HepG2 (cell line): Measurements from ENCODE around the gene FIGLA. TPM values are rescaled to one million over a fixed set of nuclear protein-coding genes. Genes with fewer than 3 reads are reported as not detected.

Source experiments
- ATAC-seq: fragments of 200-7000 bp; cut with Tn5 transposase; 3 replicates; pipeline ENCODE4 v1.9.1; 2020; ENCODE audit warnings: mild to moderate bottlenecking, moderate library complexity
- BruUV-seq: library from RNA; stranded (reverse); fragments of 400-500 nt; replicated peaks from 2 replicates; lab custom pipeline; 2021; lab: Mats Ljungman, UMichigan
- CTCF ChIA-PET: fragments of 300-600 bp; formaldehyde crosslinking; extraction: SDS; loops from one replicate; lab custom pipeline; 2021; ENCODE audit warnings: low total read pairs, inconsistent platforms, low intra/inter-chr PET ratio; lab: Yijun Ruan, JAX
- POLR2A ChIA-PET: fragments of 350-600 bp; sonication (Branson Sonifier 250); formaldehyde crosslinking; loops from one replicate; lab custom pipeline; 2020; ENCODE audit warnings: antibody characterized with exemption, inconsistent platforms; lab: Yijun Ruan, JAX
- DNase-seq: peaks from one replicate; pipeline ENCODE4 v3.0.0-alpha.2; 2015; ENCODE audit warnings: low spot score
- FAIRE-seq: peaks from 3 replicates; lab custom pipeline; 2011; peaks lifted over from hg19 to GRCh38; lab: Jason Lieb, UNC
- H2AFZ ChIP-seq: one replicate; pipeline ENCODE4 v1.6.1; 2011; ENCODE audit warnings: low read length, inconsistent platforms
- H3K27ac ChIP-seq: fragments of 300-600 bp; 3 replicates; pipeline ENCODE4 v1.8.0; 2011; ENCODE audit warnings: mixed run types, mild to moderate bottlenecking, mixed read lengths, low read length, inconsistent platforms; ENCODE audit not compliant: insufficient read depth; ENCODE audit errors: extremely low read length
- H3K27me3 ChIP-seq, 2 experiments: fragments of 200-600 bp in 1 of 2; 2 replicates in 1 of 2; 3 replicates in 1 of 2; pipeline versions ENCODE4 v1.6.0 to v1.8.0; 2011; ENCODE audit warnings: low read length in 2 of 2, mild to moderate bottlenecking in 2 of 2, moderate library complexity in 2 of 2, inconsistent platforms in 1 of 2; ENCODE audit not compliant: insufficient read depth in 2 of 2, control insufficient read depth in 1 of 2
- H3K36me3 ChIP-seq, 2 experiments: fragments of 200-600 bp in 1 of 2; replicated peaks in 1 of 2; 2 replicates in 1 of 2; 3 replicates in 1 of 2; pipeline versions ENCODE4 v1.5.1 to v1.8.0; 2011; ENCODE audit warnings: low read length in 2 of 2, inconsistent platforms in 1 of 2; ENCODE audit not compliant: insufficient read depth in 2 of 2, control insufficient read depth in 1 of 2
- H3K4me1 ChIP-seq: 2 replicates; pipeline ENCODE4 v1.5.1; 2012; ENCODE audit warnings: low read length, inconsistent platforms; ENCODE audit not compliant: insufficient read depth
- H3K4me2 ChIP-seq: 2 replicates; pipeline ENCODE4 v1.6.0; 2011; ENCODE audit warnings: low read depth, low read length, inconsistent platforms
- H3K4me3 ChIP-seq, 3 experiments: fragments of 200-600 bp in 1 of 3; sonication (generic), shearing (Covaris generic) in 1 of 3; replicated peaks in 1 of 3; 2 replicates each; pipeline ENCODE4 v1.5.1; 2011 to 2016; ENCODE audit warnings: low read length in 3 of 3, inconsistent platforms in 2 of 3, low read depth in 2 of 3, mild to moderate bottlenecking in 2 of 3, control low read depth in 1 of 3, mixed read lengths in 1 of 3; ENCODE audit not compliant: insufficient read depth in 1 of 3
- H3K79me2 ChIP-seq: one replicate; pipeline ENCODE4 v1.6.1; 2011; ENCODE audit warnings: low read length, inconsistent platforms; ENCODE audit not compliant: insufficient read depth
- H3K9ac ChIP-seq: 2 replicates; pipeline ENCODE4 v1.6.0; 2011; ENCODE audit warnings: mild to moderate bottlenecking, low read depth, low read length, inconsistent platforms; ENCODE audit not compliant: insufficient read depth
- H3K9me3 ChIP-seq: 2 replicates; pipeline ENCODE4 v1.5.1; 2012; ENCODE audit warnings: mild to moderate bottlenecking, low read length
- H4K20me1 ChIP-seq: 2 replicates; pipeline ENCODE4 v1.6.0; 2011; ENCODE audit warnings: inconsistent platforms, mild to moderate bottlenecking, low read length, moderate library complexity; ENCODE audit not compliant: insufficient read depth
- AHR ChIP-seq: IDR thresholded peaks from 2 replicates; pipeline ENCODE4 v1.6.1; 2018; ENCODE audit warnings: missing genetic modification reagents, missing compliant biosample characterization
- CBX5 ChIP-seq: sonication (generic); formaldehyde crosslinking; IDR thresholded peaks from 2 replicates; pipeline ENCODE4 v1.4.0; 2020; ENCODE audit warnings: missing genetic modification reagents, borderline replicate concordance
- FOXK1 ChIP-seq: sonication (generic); formaldehyde crosslinking; IDR thresholded peaks from 2 replicates; pipeline ENCODE4 v1.4.0; 2020; ENCODE audit warnings: low read depth, missing genetic modification reagents, borderline replicate concordance
- HDAC1 ChIP-seq: sonication (generic); formaldehyde crosslinking; IDR thresholded peaks from 2 replicates; pipeline ENCODE4 v1.5.1; 2020; ENCODE audit warnings: mild to moderate bottlenecking, missing genetic modification reagents
- MLLT10 ChIP-seq: sonication (generic); formaldehyde crosslinking; IDR thresholded peaks from 2 replicates; pipeline ENCODE4 v1.4.0; 2020; ENCODE audit warnings: missing genetic modification reagents
- REXO4 ChIP-seq: sonication (generic); formaldehyde crosslinking; IDR thresholded peaks from 2 replicates; pipeline ENCODE4 v1.8.0; 2022; ENCODE audit warnings: missing genetic modification reagents, mild to moderate bottlenecking, borderline replicate concordance
- SP5 ChIP-seq: IDR thresholded peaks from 2 replicates; pipeline ENCODE4 v1.6.1; 2016; ENCODE audit warnings: low read depth, borderline replicate concordance
- SRSF4 ChIP-seq: fragments of 200-400 bp; formaldehyde crosslinking; IDR thresholded peaks from one replicate; pipeline ENCODE4 v1.6.1; 2018; ENCODE audit warnings: mild to moderate bottlenecking, low read depth, low read length, moderate library complexity; ENCODE audit not compliant: poor library complexity, severe bottlenecking
- ZFX ChIP-seq: sonication (generic); formaldehyde crosslinking; IDR thresholded peaks from 2 replicates; pipeline ENCODE4 v1.4.0; 2020; ENCODE audit warnings: mild to moderate bottlenecking, low read depth, missing genetic modification reagents, moderate library complexity
- ZNF17 ChIP-seq: sonication (generic); formaldehyde crosslinking; IDR thresholded peaks from 2 replicates; pipeline ENCODE4 v1.5.0; 2020; ENCODE audit warnings: mild to moderate bottlenecking, missing genetic modification reagents
- ZNF468 ChIP-seq: sonication (generic); formaldehyde crosslinking; IDR thresholded peaks from 2 replicates; pipeline ENCODE4 v1.8.0; 2022; ENCODE audit warnings: mild to moderate bottlenecking, moderate library complexity, missing genetic modification reagents
- ZNF556 ChIP-seq: sonication (generic); formaldehyde crosslinking; IDR thresholded peaks from 2 replicates; pipeline ENCODE4 v1.4.0; 2020; ENCODE audit warnings: mild to moderate bottlenecking, missing genetic modification reagents, borderline replicate concordance
- ZNF709 ChIP-seq: sonication (generic); formaldehyde crosslinking; IDR thresholded peaks from 2 replicates; pipeline ENCODE4 v1.5.0; 2020; ENCODE audit warnings: mild to moderate bottlenecking, missing genetic modification reagents
- ZNF879 ChIP-seq: sonication (generic); formaldehyde crosslinking; IDR thresholded peaks from 2 replicates; pipeline ENCODE4 v1.8.1; 2023; ENCODE audit warnings: missing genetic modification reagents
- WGBS: methylation state at CpG from one replicate; pipeline ENCODE4 v1.1.6; 2017; ENCODE audit warnings: low lambda C conversion rate; 5-methylcytosine and 5-hydroxymethylcytosine counted together
- in situ Hi-C: cut with HindIII; loops from 2 replicates; pipeline ENCODE4 v1.10.0; 2017; ENCODE audit warnings: low pct_unique_long_range_greater_than_20kb; ENCODE audit not compliant: extremely low pct_ligation_motif_present
- intact Hi-C: fragments of 100-400 bp; cut with micrococcal nuclease; formaldehyde crosslinking; loops from one replicate; pipeline ENCODE4 v1.10.0; 2022; ENCODE audit not compliant: unreplicated experiment
- polyA plus RNA-seq, 8 experiments: library from polyadenylated mRNA; depleted of rRNA in 3 of 8; stranded (reverse) in 7 of 8; unstranded in 1 of 8; fragments of >200 nt; fragmentation: Illumina TruSeq in 4 of 8; extraction: Trizol in 4 of 8; gene quantifications; 2 replicates each; pipeline versions ENCODE4 v1.2.1 to v1.2.3, GENCODE V29; 2011 to 2016; ENCODE audit warnings: low read depth in 4 of 8, missing spikeins in 1 of 8, mixed read lengths in 1 of 8; ENCODE audit not compliant: insufficient read depth in 1 of 8
- total RNA-seq, 5 experiments: library from RNA; depleted of rRNA; stranded (reverse); fragments of >200 nt; fragmentation: Illumina TruSeq; extraction: Trizol; gene quantifications; 2 replicates each; pipeline ENCODE4 v1.2.3, GENCODE V29; 2016; ENCODE audit warnings: low read depth in 1 of 5
- TF ChIP-seq, protein P1 (sequence below): sonication (generic); formaldehyde crosslinking; conservative IDR thresholded peaks from 2 replicates; pipeline ENCODE4 v1.4.0; 2020; ENCODE audit warnings: missing genetic modification reagents

Gene FIGLA
- total and polyA plus RNA-seq, 2 of the 13 experiments (the other 11 are each of a cell fraction or from before 2014, with no cell fraction given), result not detected

DNA sequence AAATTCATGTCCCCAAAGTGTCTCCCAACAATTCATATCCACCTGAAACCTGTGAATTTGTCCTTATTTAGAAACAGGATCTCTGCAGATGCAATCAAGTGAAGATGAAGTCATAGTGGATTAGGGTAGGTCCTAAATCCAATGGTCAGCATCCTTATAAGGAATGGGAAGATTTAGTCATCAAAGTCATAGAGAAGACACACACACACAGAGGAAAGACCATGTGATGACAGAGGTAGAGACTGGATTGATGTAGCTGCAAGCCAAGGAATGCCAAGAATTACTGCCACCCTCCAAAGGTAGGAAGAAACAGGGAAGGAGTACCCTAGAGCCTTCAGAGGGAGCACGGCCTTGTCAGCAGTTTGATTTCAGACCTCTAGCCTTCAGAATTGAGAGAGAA lies 40.1 kb downstream of the FIGLA start:
- in situ Hi-C loops, result no loop called here

More for the DNA sequence above, 40.1 kb downstream of the FIGLA start:
- POLR2A ChIA-PET, result no interaction called here
- H3K27ac ChIP-seq, result no peak overlapping the region
- intact Hi-C loops, result no loop called here
- H3K79me2 ChIP-seq, result no peaks in the 10 kb centered on the region
- DNase-seq (no peak), ATAC-seq (no peak)
- no peaks in the 10 kb centered on the region for H3K4me1 ChIP-seq
- no peaks in the 10 kb centered on the region for H3K9me3 ChIP-seq
- 0% methylated on average over 1 of the region's 1 CpG for WGBS
- no peak overlapping the region for H3K4me3 ChIP-seq
- H2AFZ ChIP-seq, result no peak overlapping the region
- peaks cover 0 to 10% of the 10 kb centered on the region in 2 experiments; a peak in 2 of 5 replicates for H3K27me3 ChIP-seq
- H3K4me2 ChIP-seq, result no peak overlapping the region
- no TSS peak for BruUV-seq
- CTCF ChIA-PET, result no interaction called here
- no peaks in the 10 kb centered on the region for H3K36me3 ChIP-seq
- TF ChIP-seq AHR (CRISPR knock-in tag) (no peak), MLLT10 (CRISPR knock-in tag) (no peak), ZNF468 (CRISPR knock-in tag) (no peak), FOXK1 (CRISPR knock-in tag) (no peak), ZFX (CRISPR knock-in tag) (no peak), ZNF709 (no peak), HDAC1 (CRISPR knock-in tag) (no peak), ZNF17 (CRISPR knock-in tag) (no peak), SP5 (CRISPR knock-in tag) (no peak), SRSF4 (no peak), REXO4 (no peak), ZNF879 (CRISPR knock-in tag) (no peak), ZNF556 (CRISPR knock-in tag) (no peak), CBX5 (no peak)
- TF ChIP-seq, protein P1, sequence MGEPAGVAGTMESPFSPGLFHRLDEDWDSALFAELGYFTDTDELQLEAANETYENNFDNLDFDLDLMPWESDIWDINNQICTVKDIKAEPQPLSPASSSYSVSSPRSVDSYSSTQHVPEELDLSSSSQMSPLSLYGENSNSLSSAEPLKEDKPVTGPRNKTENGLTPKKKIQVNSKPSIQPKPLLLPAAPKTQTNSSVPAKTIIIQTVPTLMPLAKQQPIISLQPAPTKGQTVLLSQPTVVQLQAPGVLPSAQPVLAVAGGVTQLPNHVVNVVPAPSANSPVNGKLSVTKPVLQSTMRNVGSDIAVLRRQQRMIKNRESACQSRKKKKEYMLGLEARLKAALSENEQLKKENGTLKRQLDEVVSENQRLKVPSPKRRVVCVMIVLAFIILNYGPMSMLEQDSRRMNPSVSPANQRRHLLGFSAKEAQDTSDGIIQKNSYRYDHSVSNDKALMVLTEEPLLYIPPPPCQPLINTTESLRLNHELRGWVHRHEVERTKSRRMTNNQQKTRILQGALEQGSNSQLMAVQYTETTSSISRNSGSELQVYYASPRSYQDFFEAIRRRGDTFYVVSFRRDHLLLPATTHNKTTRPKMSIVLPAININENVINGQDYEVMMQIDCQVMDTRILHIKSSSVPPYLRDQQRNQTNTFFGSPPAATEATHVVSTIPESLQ, result no peak
- TF ChIP-seq, all 625 proteins: peak for 0
- no peaks in the 10 kb centered on the region for H4K20me1 ChIP-seq
- FAIRE-seq, result no peak
- H3K9ac ChIP-seq, result no peak overlapping the region
